Smooth muscle cell of the brain vasculature (primary cell): ENCODE data around the gene ZNF532.
"Not testable (repeated sequence)": the region's sequence is repeated elsewhere in the genome, so short reads cannot be mapped to it uniquely, and the experiment has no call there.

Source experiments
- DNase-seq: peaks from one replicate; pipeline ENCODE4 v3.0.0-alpha.2; 2012; ENCODE audit warnings: low read depth, low spot score

The ZNF532 gene

GRCh38 chr18:59005262-59005661 lies 140.6 kb downstream of the ZNF532 start:
- DNase-seq: no peak

- DNase-seq: no peak
These were observed 141.9 kb downstream of the ZNF532 start for GRCh38 chr18:59006461-59007067.

- DNase-seq: no peak
These were observed 143.8 kb downstream of the ZNF532 start for GRCh38 chr18:59008302-59008974.

GRCh38 chr18:59009846-59010245 lies 145.2 kb downstream of the ZNF532 start:
- no peak for DNase-seq

- DNase-seq: no peak
These were observed 146.6 kb downstream of the ZNF532 start for GRCh38 chr18:59011289-59011688.

- DNase-seq: no peak
These were observed 147.1 kb downstream of the ZNF532 start for GRCh38 chr18:59011786-59012185.

GRCh38 chr18:59012815-59013705 lies 148.4 kb downstream of the ZNF532 start:
- no peak for DNase-seq

- DNase-seq: no peak
These were observed 149.1 kb downstream of the ZNF532 start for GRCh38 chr18:59013744-59014143.

GRCh38 chr18:59015531-59016152 lies 151.0 kb downstream of the ZNF532 start:
- DNase-seq: no peak

GRCh38 chr18:59021500-59021899 lies 156.8 kb downstream of the ZNF532 start:
- DNase-seq: no peak

GRCh38 chr18:59022167-59022945 lies 157.7 kb downstream of the ZNF532 start:
- DNase-seq: no peak

- no peak for DNase-seq
These were observed 160.2 kb downstream of the ZNF532 start for GRCh38 chr18:59024829-59025228.

GRCh38 chr18:59025532-59025931 lies 160.9 kb downstream of the ZNF532 start:
- DNase-seq: not testable (repeated sequence)

- no peak for DNase-seq
These were observed 161.7 kb downstream of the ZNF532 start for GRCh38 chr18:59026364-59026763.

GRCh38 chr18:59026831-59027410 lies 162.2 kb downstream of the ZNF532 start:
- no peak for DNase-seq

- no peak for DNase-seq
These were observed 165.2 kb downstream of the ZNF532 start for GRCh38 chr18:59029663-59030429.

- no peak for DNase-seq
These were observed 167.6 kb downstream of the ZNF532 start for GRCh38 chr18:59032308-59032707.

GRCh38 chr18:59033359-59033758 lies 168.7 kb downstream of the ZNF532 start:
- no peak for DNase-seq

- DNase-seq: no peak
These were observed 169.3 kb downstream of the ZNF532 start for GRCh38 chr18:59033974-59034373.

- no peak for DNase-seq
These were observed 170.9 kb downstream of the ZNF532 start for GRCh38 chr18:59035591-59035990.
